Measurements from ENCODE around the gene DMD.
"Not testable (repeated sequence)": the region's sequence is repeated elsewhere in the genome, so short reads cannot be mapped to it uniquely, and the experiment has no call there.

Gene DMD

GRCh38 chrX:32851556-32851955 is 359.8 kb downstream of the DMD start:
- DNase-seq (ENCODE audit: low spot score): no peak

GRCh38 chrX:32847921-32848320 is 363.4 kb downstream of the DMD start:
- no peak for DNase-seq (ENCODE audit: low spot score)

- no peak for DNase-seq (ENCODE audit: low spot score)
Measured at GRCh38 chrX:32842053-32842452, 369.3 kb downstream of the DMD start.

GRCh38 chrX:32839781-32840180 is 371.6 kb downstream of the DMD start:
- DNase-seq (ENCODE audit: low spot score): no peak

- no peak for DNase-seq (ENCODE audit: low spot score)
Measured at GRCh38 chrX:32825009-32825408, 386.3 kb downstream of the DMD start.

GRCh38 chrX:32804034-32804433 is 407.3 kb downstream of the DMD start:
- no peak for DNase-seq (ENCODE audit: low spot score)

GRCh38 chrX:32798990-32799389 is 412.4 kb downstream of the DMD start:
- DNase-seq (ENCODE audit: low spot score): no peak

- DNase-seq (ENCODE audit: low spot score): no peak
Measured at GRCh38 chrX:32788936-32789335, 422.4 kb downstream of the DMD start.

GRCh38 chrX:32780109-32780508 is 431.2 kb downstream of the DMD start:
- DNase-seq (ENCODE audit: low spot score): no peak

GRCh38 chrX:32778965-32779364 is 432.4 kb downstream of the DMD start:
- no peak for DNase-seq (ENCODE audit: low spot score)

- DNase-seq (ENCODE audit: low spot score): no peak
Measured at GRCh38 chrX:32774966-32775365, 436.4 kb downstream of the DMD start.

- no peak for DNase-seq (ENCODE audit: low spot score)
Measured at GRCh38 chrX:32749070-32749469, 462.3 kb downstream of the DMD start.

- no peak for DNase-seq (ENCODE audit: low spot score)
Measured at GRCh38 chrX:32745323-32745722, 466.0 kb downstream of the DMD start.

GRCh38 chrX:32744921-32745320 is 466.4 kb downstream of the DMD start:
- DNase-seq (ENCODE audit: low spot score): no peak

- no peak for DNase-seq (ENCODE audit: low spot score)
Measured at GRCh38 chrX:32741910-32742309, 469.4 kb downstream of the DMD start.

- no peak for DNase-seq (ENCODE audit: low spot score)
Measured at GRCh38 chrX:32708542-32708941, 502.8 kb downstream of the DMD start.

GRCh38 chrX:32705385-32705784 is 506.0 kb downstream of the DMD start:
- DNase-seq (ENCODE audit: low spot score): not testable (repeated sequence)

GRCh38 chrX:32687379-32687778 is 524.0 kb downstream of the DMD start:
- no peak for DNase-seq (ENCODE audit: low spot score)

GRCh38 chrX:32678487-32678886 is 532.9 kb downstream of the DMD start:
- no peak for DNase-seq (ENCODE audit: low spot score)

GRCh38 chrX:32673193-32673592 is 538.2 kb downstream of the DMD start:
- no peak for DNase-seq (ENCODE audit: low spot score)

GRCh38 chrX:32662516-32662915 is 548.8 kb downstream of the DMD start:
- no peak for DNase-seq (ENCODE audit: low spot score)

- no peak for DNase-seq (ENCODE audit: low spot score)
Measured at GRCh38 chrX:32644476-32645245, 566.7 kb downstream of the DMD start.

GRCh38 chrX:32642283-32642682 is 569.1 kb downstream of the DMD start:
- no peak for DNase-seq (ENCODE audit: low spot score)

- no peak for DNase-seq (ENCODE audit: low spot score)
Measured at GRCh38 chrX:32618154-32618553, 593.2 kb downstream of the DMD start.

All from LoVo (cell line).